Trophoblast cell (in vitro differentiated cells and primary cell): Measurements from ENCODE around the gene WDR6.

Source experiments
- DNase-seq, 2 donors: peaks; one replicate each; pipeline ENCODE4 v3.0.0-alpha.2; 2016
- H2AFZ ChIP-seq: 2 replicates; pipeline ENCODE4 v1.6.1; 2013; ENCODE audit warnings: low read length, moderate library complexity, mild to moderate bottlenecking; ENCODE audit not compliant: insufficient read depth, poor library complexity
- H2AK5ac ChIP-seq: 2 replicates; pipeline ENCODE4 v1.6.1; 2013; ENCODE audit warnings: mild to moderate bottlenecking, low read length
- H2BK120ac ChIP-seq: 2 replicates; pipeline ENCODE4 v1.6.1; 2013; ENCODE audit warnings: low read length, mild to moderate bottlenecking, moderate library complexity; ENCODE audit not compliant: insufficient read depth, poor library complexity
- H2BK12ac ChIP-seq: 2 replicates; pipeline ENCODE4 v1.6.1; 2013; ENCODE audit warnings: mild to moderate bottlenecking, low read length, moderate library complexity
- H2BK5ac ChIP-seq: 2 replicates; pipeline ENCODE4 v1.6.1; 2013; ENCODE audit warnings: low read length, low read depth, moderate library complexity, mild to moderate bottlenecking; ENCODE audit not compliant: poor library complexity
- H3K14ac ChIP-seq: 2 replicates; pipeline ENCODE4 v1.6.1; 2013; ENCODE audit warnings: mild to moderate bottlenecking, low read length
- H3K18ac ChIP-seq: 2 replicates; pipeline ENCODE4 v1.6.1; 2013; ENCODE audit warnings: mild to moderate bottlenecking, low read length
- H3K23ac ChIP-seq: 2 replicates; pipeline ENCODE4 v1.6.1; 2013; ENCODE audit warnings: low read length
- H3K27ac ChIP-seq: 2 replicates; pipeline ENCODE4 v1.5.1; 2013; ENCODE audit warnings: low read depth, mild to moderate bottlenecking, inconsistent platforms, low read length, moderate library complexity
- H3K27me3 ChIP-seq: 2 replicates; pipeline ENCODE4 v1.6.1; 2013; ENCODE audit warnings: inconsistent platforms, mild to moderate bottlenecking, low read length, moderate library complexity; ENCODE audit not compliant: insufficient read depth
- H3K36me3 ChIP-seq, 2 experiments: 1 replicate in 1 of 2; 2 replicates in 1 of 2; pipeline ENCODE4 v1.6.1; 2013; ENCODE audit warnings: low read length in 2 of 2, mild to moderate bottlenecking in 2 of 2, moderate library complexity in 1 of 2; ENCODE audit not compliant: insufficient read depth in 2 of 2, control insufficient read depth in 1 of 2
- H3K4ac ChIP-seq: 2 replicates; pipeline ENCODE4 v1.6.1; 2013; ENCODE audit warnings: low read depth, mild to moderate bottlenecking, low read length, moderate library complexity
- H3K4me1 ChIP-seq, 2 experiments: 1 replicate in 1 of 2; 2 replicates in 1 of 2; pipeline ENCODE4 v1.6.1; 2013; ENCODE audit warnings: low read length in 2 of 2, mild to moderate bottlenecking in 2 of 2, moderate library complexity in 1 of 2; ENCODE audit not compliant: insufficient read depth in 2 of 2, control insufficient read depth in 1 of 2
- H3K4me2 ChIP-seq: 2 replicates; pipeline ENCODE4 v1.6.1; 2013; ENCODE audit warnings: inconsistent platforms, mild to moderate bottlenecking, low read length, moderate library complexity
- H3K4me3 ChIP-seq: 2 replicates; pipeline ENCODE4 v1.5.1; 2013; ENCODE audit warnings: mild to moderate bottlenecking, low read depth, low read length, inconsistent platforms
- H3K79me1 ChIP-seq: one replicate; pipeline ENCODE4 v1.6.1; 2013; ENCODE audit warnings: low read length
- H3K79me2 ChIP-seq: 2 replicates; pipeline ENCODE4 v1.6.1; 2013; ENCODE audit warnings: low read length, mild to moderate bottlenecking; ENCODE audit not compliant: control insufficient read depth, insufficient read depth, poor library complexity
- H3K9ac ChIP-seq: 2 replicates; pipeline ENCODE4 v1.6.1; 2013; ENCODE audit warnings: mild to moderate bottlenecking, low read length
- H3K9me3 ChIP-seq: 2 replicates; pipeline ENCODE4 v1.6.1; 2013; ENCODE audit warnings: low read depth, mild to moderate bottlenecking, control low read depth, inconsistent platforms, low read length; ENCODE audit not compliant: insufficient read depth
- H4K12ac ChIP-seq: 2 replicates; pipeline ENCODE4 v1.6.1; 2013; ENCODE audit warnings: low read depth, mild to moderate bottlenecking, low read length, moderate library complexity
- H4K8ac ChIP-seq: 2 replicates; pipeline ENCODE4 v1.6.1; 2013; ENCODE audit warnings: low read depth, mild to moderate bottlenecking, low read length, moderate library complexity
- H4K91ac ChIP-seq: one replicate; pipeline ENCODE4 v1.6.1; 2013; ENCODE audit warnings: low read depth, mild to moderate bottlenecking, low read length, moderate library complexity
- WGBS: extraction: QIAGEN DNeasy Blood & Tissue Kit; methylation state at CpG from one replicate; pipeline ENCODE4 v1.1.7; 2013; ENCODE audit warnings: missing lambda C conversion rate; ENCODE audit not compliant: insufficient read length, insufficient coverage; ENCODE audit errors: extremely low coverage; 5-methylcytosine and 5-hydroxymethylcytosine counted together

WDR6 gene

DNA sequence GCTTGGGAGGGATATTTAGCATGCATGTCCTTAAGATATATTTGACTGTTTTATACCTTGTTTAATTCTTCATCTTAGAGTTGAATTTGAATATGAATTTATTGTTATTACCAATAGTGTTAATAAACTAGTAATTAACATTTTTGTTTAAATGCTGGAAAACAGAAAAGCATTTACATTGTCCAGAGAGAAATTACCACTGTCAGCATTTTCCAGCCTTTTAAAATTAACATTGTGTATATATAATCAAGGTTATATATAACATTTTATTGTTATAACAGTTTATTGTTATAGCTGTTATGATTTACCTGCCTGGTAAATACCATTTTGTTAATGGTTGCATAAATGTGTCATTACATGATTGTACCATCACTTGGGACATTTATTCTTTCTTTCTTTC, 25.2 kb upstream of the WDR6 start:
- H3K79me1 ChIP-seq: no peaks in the 10 kb centered on the region

DNA sequence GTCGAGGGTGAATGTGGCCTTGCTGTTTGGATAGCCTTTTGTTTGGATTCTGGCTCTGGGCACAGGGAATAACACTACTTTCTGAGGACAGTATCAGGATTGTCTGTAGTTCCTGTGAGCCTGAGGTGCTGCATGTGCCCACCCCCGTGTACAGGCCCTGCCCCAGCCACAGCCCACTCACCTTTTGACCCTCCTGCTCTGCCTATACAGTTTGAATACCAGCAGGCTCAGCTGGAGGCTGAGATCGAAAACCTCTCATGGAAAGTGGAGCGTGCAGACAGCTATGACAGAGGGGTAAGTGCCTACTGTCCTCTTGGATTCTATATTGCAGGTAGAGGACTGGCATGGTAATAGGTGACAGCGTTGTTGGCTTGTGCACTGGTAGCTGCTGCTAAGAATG, 24.5 kb upstream of the WDR6 start:
- no peak overlapping the region for H4K12ac ChIP-seq
- no peak overlapping the region for H2BK5ac ChIP-seq
- peaks cover 0 to 2% of the 10 kb centered on the region in 2 experiments for H3K4me1 ChIP-seq
- no peak overlapping the region for H3K9ac ChIP-seq
- H3K36me3 ChIP-seq: peaks cover 37 to 54% of the 10 kb centered on the region in 2 experiments
- no peak overlapping the region for H3K27ac ChIP-seq
- WGBS: no CpG with 5 or more reads among the region's 5 CpGs
- H3K4me3 ChIP-seq: peak overlapping the region; percentile 30
- H4K91ac ChIP-seq: no peak overlapping the region
- no peaks in the 10 kb centered on the region for H3K79me1 ChIP-seq
- no peak overlapping the region for H4K8ac ChIP-seq
- H3K9me3 ChIP-seq: no peaks in the 10 kb centered on the region
- no peak overlapping the region for H2AFZ ChIP-seq
- H3K79me2 ChIP-seq: no peaks in the 10 kb centered on the region
- no peak overlapping the region for H3K14ac ChIP-seq
- H2AK5ac ChIP-seq: no peak overlapping the region
- no peak overlapping the region for H2BK120ac ChIP-seq
- no peak overlapping the region for H3K18ac ChIP-seq
- no peak overlapping the region for H3K4ac ChIP-seq
- no peak overlapping the region for H2BK12ac ChIP-seq
- no peak overlapping the region for H3K4me2 ChIP-seq
- no peaks in the 10 kb centered on the region for H3K27me3 ChIP-seq
- no peak for DNase-seq
- no peak overlapping the region for H3K23ac ChIP-seq

More for the DNA sequence above, 25.2 kb upstream of the WDR6 start:
- no peak overlapping the region for H2AK5ac ChIP-seq
- H3K23ac ChIP-seq: no peak overlapping the region
- H3K4me2 ChIP-seq: no peak overlapping the region
- H3K18ac ChIP-seq: no peak overlapping the region
- no peak overlapping the region for H3K4ac ChIP-seq
- no peak overlapping the region for H2BK12ac ChIP-seq
- H4K12ac ChIP-seq: no peak overlapping the region
- peaks cover 0 to 2% of the 10 kb centered on the region in 2 experiments for H3K4me1 ChIP-seq
- peaks cover 41 to 58% of the 10 kb centered on the region in 2 experiments for H3K36me3 ChIP-seq
- H4K91ac ChIP-seq: no peak overlapping the region
- H3K4me3 ChIP-seq: no peak overlapping the region
- H3K14ac ChIP-seq: no peak overlapping the region
- H2BK5ac ChIP-seq: no peak overlapping the region
- H2BK120ac ChIP-seq: no peak overlapping the region
- no peak overlapping the region for H4K8ac ChIP-seq
- H3K79me2 ChIP-seq: no peaks in the 10 kb centered on the region
- no peak overlapping the region for H3K9ac ChIP-seq
- H3K27me3 ChIP-seq: no peaks in the 10 kb centered on the region
- H2AFZ ChIP-seq: no peak overlapping the region
- no peak overlapping the region for H3K27ac ChIP-seq
- H3K9me3 ChIP-seq: no peaks in the 10 kb centered on the region
- DNase-seq: no peak

DNA sequence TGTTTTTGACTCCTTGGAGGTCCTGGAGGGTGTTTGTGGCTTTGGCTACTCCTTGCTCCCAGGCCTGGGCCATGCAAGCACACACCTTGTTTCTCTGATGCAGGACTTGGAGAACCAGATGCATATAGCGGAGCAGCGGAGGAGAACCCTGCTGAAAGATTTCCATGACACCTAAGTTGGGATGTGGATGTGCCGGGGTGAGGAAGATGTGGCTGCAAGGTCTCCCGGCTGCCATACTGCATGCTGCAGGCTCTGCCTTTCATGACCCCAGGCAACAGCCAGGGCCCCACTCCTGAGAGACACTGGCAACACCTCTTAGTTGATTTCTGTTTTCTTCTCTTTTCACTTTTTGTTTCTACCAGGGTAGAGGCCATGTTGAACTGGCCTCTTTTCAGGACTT, 24.1 kb upstream of the WDR6 start:
- H4K12ac ChIP-seq: no peak overlapping the region
- no peak overlapping the region for H2AK5ac ChIP-seq
- H2BK120ac ChIP-seq: no peak overlapping the region
- H2AFZ ChIP-seq: no peak overlapping the region
- H3K27me3 ChIP-seq: no peaks in the 10 kb centered on the region
- H2BK5ac ChIP-seq: no peak overlapping the region
- no peaks in the 10 kb centered on the region for H3K9me3 ChIP-seq
- WGBS: no CpG with 5 or more reads among the region's 4 CpGs
- no peaks in the 10 kb centered on the region for H3K79me2 ChIP-seq
- no peak overlapping the region for H3K18ac ChIP-seq
- peak overlapping the region; percentile 30 for H3K4me3 ChIP-seq
- H4K8ac ChIP-seq: no peak overlapping the region
- H2BK12ac ChIP-seq: no peak overlapping the region
- no peak overlapping the region for H3K9ac ChIP-seq
- H3K23ac ChIP-seq: no peak overlapping the region
- H3K4ac ChIP-seq: no peak overlapping the region
- peaks cover 37 to 54% of the 10 kb centered on the region in 2 experiments for H3K36me3 ChIP-seq
- peaks cover 0 to 2% of the 10 kb centered on the region in 2 experiments for H3K4me1 ChIP-seq
- no peak for DNase-seq
- no peaks in the 10 kb centered on the region for H3K79me1 ChIP-seq
- H3K4me2 ChIP-seq: no peak overlapping the region
- H4K91ac ChIP-seq: no peak overlapping the region
- no peak overlapping the region for H3K27ac ChIP-seq
- H3K14ac ChIP-seq: no peak overlapping the region

DNA sequence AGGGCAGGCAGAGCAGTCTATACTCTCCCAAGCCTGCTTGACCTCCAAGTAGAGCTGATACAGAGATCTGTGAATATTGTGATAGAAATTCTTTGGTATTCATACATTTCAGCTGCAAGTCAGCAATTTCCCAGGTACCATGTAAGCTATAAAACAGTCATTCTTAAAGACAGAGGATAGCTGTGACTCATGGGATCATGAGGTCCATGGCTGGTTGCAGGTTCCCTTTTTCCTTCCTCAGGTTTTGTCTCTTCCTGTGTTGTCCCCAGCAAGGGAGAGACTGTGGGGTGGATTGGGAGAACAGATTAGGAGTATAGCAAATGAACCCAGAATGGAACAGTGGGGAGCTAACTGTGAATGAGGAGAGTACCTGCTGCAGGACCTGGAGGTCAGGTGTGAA, 22.5 kb upstream of the WDR6 start:
- H2BK5ac ChIP-seq: no peak overlapping the region
- H3K14ac ChIP-seq: no peak overlapping the region
- H2AK5ac ChIP-seq: no peak overlapping the region
- H2AFZ ChIP-seq: no peak overlapping the region
- no peak overlapping the region for H3K4me3 ChIP-seq
- no peak overlapping the region for H2BK120ac ChIP-seq
- no peaks in the 10 kb centered on the region for H3K27me3 ChIP-seq
- H3K27ac ChIP-seq: no peak overlapping the region
- H2BK12ac ChIP-seq: no peak overlapping the region
- no peak overlapping the region for H3K4me2 ChIP-seq
- no peak for DNase-seq
- H3K36me3 ChIP-seq: peaks cover 32 to 43% of the 10 kb centered on the region in 2 experiments
- H3K4me1 ChIP-seq: peaks cover 6 to 7% of the 10 kb centered on the region in 2 experiments
- H4K8ac ChIP-seq: no peak overlapping the region
- H4K91ac ChIP-seq: no peak overlapping the region
- H3K23ac ChIP-seq: no peak overlapping the region
- no peak overlapping the region for H3K9ac ChIP-seq
- H3K79me1 ChIP-seq: peaks cover 4% of the 10 kb centered on the region
- no peaks in the 10 kb centered on the region for H3K79me2 ChIP-seq
- H3K4ac ChIP-seq: no peak overlapping the region
- no peak overlapping the region for H4K12ac ChIP-seq
- H3K9me3 ChIP-seq: no peaks in the 10 kb centered on the region
- no peak overlapping the region for H3K18ac ChIP-seq
